ENCODE data around the gene DACT2.

Gene DACT2

GRCh38 chr6:168265827-168266815 is 53.5 kb downstream of the DACT2 start:
- no peak for DNase-seq (ENCODE audit: low spot score)

- DNase-seq (ENCODE audit: low spot score), result no peak
These were observed 54.2 kb downstream of the DACT2 start for GRCh38 chr6:168265394-168265793.

GRCh38 chr6:168264593-168265335 is 54.8 kb downstream of the DACT2 start:
- DNase-seq (ENCODE audit: low spot score), result no peak

- no peak for DNase-seq (ENCODE audit: low spot score)
These were observed 56.1 kb downstream of the DACT2 start for GRCh38 chr6:168263351-168263905.

GRCh38 chr6:168261234-168261633 is 58.3 kb downstream of the DACT2 start:
- DNase-seq (ENCODE audit: low spot score), result no peak

GRCh38 chr6:168260420-168260987 is 59.1 kb downstream of the DACT2 start:
- no peak for DNase-seq (ENCODE audit: low spot score)

GRCh38 chr6:168258795-168259194 is 60.8 kb downstream of the DACT2 start:
- no peak for DNase-seq (ENCODE audit: low spot score)

- DNase-seq (ENCODE audit: low spot score), result no peak
These were observed 62.6 kb downstream of the DACT2 start for GRCh38 chr6:168256940-168257339.
